GM19099 (cell line): ENCODE measurements around the gene TMCO4.

Experiments
- POLR2A ChIP-seq: IDR thresholded peaks from 3 replicates; pipeline ENCODE4 v1.6.1; 2011; ENCODE audit warnings: low read depth; ENCODE audit not compliant: insufficient read length; ENCODE audit errors: extremely low read depth

TMCO4 gene

DNA sequence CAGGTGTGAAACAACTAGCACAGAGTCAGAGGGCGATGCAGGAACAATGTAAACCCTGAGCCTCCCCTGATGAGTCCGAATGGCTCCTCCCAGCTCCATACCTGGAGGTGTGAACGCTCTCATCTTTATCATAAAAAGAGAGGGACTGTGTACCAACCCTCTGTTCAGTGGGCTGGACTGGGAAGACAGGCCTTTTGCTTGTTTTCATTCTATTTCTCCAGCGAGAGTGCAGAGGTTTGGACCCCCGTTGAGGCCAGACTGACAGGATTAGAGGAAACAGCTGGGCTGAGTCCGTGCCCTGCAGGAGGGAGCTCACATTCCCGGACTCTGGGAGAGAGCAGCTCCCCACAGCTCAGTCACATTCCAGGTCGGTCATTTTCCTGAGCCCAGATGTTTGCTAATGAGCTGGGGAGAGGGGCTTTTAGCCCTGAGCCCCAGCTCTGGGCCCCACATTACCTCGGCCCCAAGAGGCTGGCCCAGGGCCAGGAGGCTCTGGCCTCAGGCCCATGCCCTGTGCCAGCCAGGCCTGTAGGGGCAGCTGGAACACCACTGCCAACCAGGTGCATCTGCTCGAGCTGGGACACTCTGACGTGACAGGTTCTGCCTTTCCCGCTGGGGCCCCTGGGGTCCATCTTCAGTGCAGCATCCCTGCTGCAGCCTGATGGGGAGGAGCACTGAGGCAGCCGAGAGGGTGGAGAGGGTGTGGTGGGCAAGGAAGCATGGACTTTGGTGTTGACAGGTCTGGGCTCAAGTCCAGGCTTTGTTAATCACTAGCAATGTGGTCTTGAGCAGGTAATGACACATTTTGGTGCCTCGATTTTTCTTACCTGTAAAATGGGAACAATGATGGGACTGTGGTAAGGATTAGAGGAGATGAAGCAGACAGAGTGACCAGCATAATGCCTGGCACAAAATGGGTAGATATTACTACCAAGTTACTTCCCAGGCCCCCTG, 159.1 kb downstream of the TMCO4 start:
- TF ChIP-seq POLR2A = no peak

DNA sequence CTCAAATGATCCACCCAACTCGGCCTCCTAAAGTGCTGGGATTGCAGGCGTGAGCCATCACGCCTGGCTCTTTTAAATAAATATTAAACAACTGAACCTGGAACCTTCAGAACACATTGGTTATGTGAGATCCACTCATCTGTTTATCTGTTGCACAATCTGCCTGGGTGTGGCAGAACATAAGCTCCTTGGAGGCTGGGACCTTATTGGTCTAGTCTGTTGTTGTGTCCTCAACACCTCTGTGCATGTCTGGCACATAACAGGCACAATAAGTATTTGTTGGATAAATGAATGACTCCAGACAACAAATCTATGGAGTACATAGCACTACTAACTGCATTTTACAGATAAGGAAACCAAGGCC, 159.7 kb downstream of the TMCO4 start:
- TF ChIP-seq POLR2A = no peak

DNA sequence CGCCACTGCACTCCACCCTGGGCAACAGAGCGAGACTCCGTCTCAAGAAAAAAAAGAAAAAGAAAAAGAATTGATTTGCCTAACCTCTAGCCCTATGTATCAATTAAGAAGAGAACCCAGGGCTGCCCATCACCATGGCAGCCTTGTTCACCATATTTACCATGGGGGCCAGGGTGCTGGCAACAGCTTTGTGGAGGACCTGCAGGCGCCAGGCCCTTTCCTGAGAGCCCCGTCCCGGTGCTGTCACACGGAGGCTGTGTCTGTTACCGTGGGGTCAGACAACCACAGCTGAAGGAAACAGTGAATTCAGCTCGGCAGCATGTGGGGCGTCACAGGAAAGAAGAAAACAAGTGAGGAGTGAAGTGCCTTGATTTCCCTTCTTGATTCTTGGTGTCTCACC, 162.1 kb downstream of the TMCO4 start:
- no peak for TF ChIP-seq POLR2A

DNA sequence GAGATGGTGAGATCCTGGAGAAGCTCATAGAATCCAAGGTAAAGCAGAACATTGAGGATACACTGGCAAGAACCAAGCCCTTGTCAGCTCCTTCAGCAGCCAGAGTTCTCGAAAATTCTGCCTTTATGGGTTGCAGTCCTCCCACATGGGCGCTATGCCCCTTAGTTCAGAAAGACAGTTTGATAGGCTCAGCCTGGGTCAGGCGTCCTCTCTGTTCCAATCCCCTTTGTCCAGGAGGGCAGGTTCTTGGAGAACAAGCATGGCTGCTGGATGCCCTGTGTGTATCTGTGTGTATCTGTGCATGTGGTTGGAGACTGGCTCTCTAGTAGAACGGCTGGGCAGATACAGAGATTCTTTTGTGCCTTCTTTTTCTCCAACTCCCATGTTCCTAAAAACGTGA, 163.7 kb downstream of the TMCO4 start:
- no peak for TF ChIP-seq POLR2A

DNA sequence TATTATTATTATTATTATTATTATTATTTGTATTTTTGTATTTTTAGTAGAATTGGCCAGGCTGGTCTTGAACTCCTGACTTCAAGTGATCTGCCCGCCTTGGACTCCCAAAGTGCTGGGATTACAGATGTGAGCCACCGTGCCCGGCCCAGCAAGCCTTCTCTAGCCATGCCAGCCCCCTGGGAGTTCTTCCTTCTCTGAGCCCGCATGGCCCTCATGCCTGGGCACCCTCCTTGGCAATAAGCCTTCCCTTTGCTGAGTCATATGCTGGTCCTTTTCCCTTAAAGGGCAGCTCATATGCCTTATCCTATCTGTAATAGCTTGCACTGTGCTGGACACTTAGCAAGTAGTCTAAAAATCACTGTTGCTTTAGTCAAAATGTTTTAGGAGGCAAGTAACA, 164.1 kb downstream of the TMCO4 start:
- TF ChIP-seq POLR2A = no peak

DNA sequence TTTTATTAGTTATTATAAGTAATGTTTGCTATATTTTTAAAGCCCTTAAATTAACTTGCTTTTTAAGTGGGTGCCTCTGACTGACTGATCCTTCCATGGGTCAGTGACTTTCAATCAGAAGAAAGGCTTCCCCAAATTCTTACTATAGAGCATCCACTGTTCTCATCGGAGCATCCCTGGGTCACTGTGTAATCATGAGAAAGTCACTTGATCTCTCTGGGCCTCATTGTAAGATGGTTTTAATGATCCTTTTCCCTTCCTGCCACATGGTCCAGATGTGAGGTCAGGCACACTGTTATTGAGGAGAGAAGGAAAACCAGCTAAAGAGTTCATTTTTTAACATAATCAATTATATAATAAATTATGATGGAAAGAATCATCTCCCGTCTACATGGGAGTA, 166.6 kb downstream of the TMCO4 start:
- no peak for TF ChIP-seq POLR2A
